ENCODE data around the gene PTPRN2.
"Not testable (repeated sequence)": the region's sequence is repeated elsewhere in the genome, so short reads cannot be mapped to it uniquely, and the experiment has no call there.

The PTPRN2 gene

GRCh38 chr7:157928171-157928794 is 659.3 kb downstream of the PTPRN2 start:
- DNase-seq: no peak

GRCh38 chr7:157927313-157927925 is 660.2 kb downstream of the PTPRN2 start:
- DNase-seq: no peak

GRCh38 chr7:157926521-157927150 is 661.0 kb downstream of the PTPRN2 start:
- DNase-seq: no peak

- no peak for DNase-seq
Observed at GRCh38 chr7:157926107-157926506, 661.5 kb downstream of the PTPRN2 start.

- DNase-seq: no peak
Observed at GRCh38 chr7:157925383-157925875, 662.2 kb downstream of the PTPRN2 start.

GRCh38 chr7:157923903-157924630 is 663.6 kb downstream of the PTPRN2 start:
- DNase-seq: no peak

GRCh38 chr7:157922576-157922975 is 665.0 kb downstream of the PTPRN2 start:
- DNase-seq: no peak

- no peak for DNase-seq
Observed at GRCh38 chr7:157918326-157919080, 669.1 kb downstream of the PTPRN2 start.

- DNase-seq: no peak
Observed at GRCh38 chr7:157916946-157917640, 670.5 kb downstream of the PTPRN2 start.

GRCh38 chr7:157910446-157910845 is 677.2 kb downstream of the PTPRN2 start:
- no peak for DNase-seq

- not testable (repeated sequence) for DNase-seq
Observed at GRCh38 chr7:157910045-157910444, 677.6 kb downstream of the PTPRN2 start.

- DNase-seq: no peak
Observed at GRCh38 chr7:157909370-157909769, 678.3 kb downstream of the PTPRN2 start.

GRCh38 chr7:157908006-157908782 is 679.4 kb downstream of the PTPRN2 start:
- DNase-seq: no peak

GRCh38 chr7:157907091-157907490 is 680.5 kb downstream of the PTPRN2 start:
- DNase-seq: no peak

- DNase-seq: no peak
Observed at GRCh38 chr7:157906583-157906982, 681.0 kb downstream of the PTPRN2 start.

- DNase-seq: no peak
Observed at GRCh38 chr7:157905651-157906461, 681.8 kb downstream of the PTPRN2 start.

GRCh38 chr7:157904866-157905570 is 682.6 kb downstream of the PTPRN2 start:
- no peak for DNase-seq

- DNase-seq: no peak
Observed at GRCh38 chr7:157904211-157904865, 683.3 kb downstream of the PTPRN2 start.

GRCh38 chr7:157903710-157904109 is 683.9 kb downstream of the PTPRN2 start:
- DNase-seq: no peak
